ENCODE measurements around the gene UBR1.
"Not testable (repeated sequence)": the region's sequence is repeated elsewhere in the genome, so short reads cannot be mapped to it uniquely, and the experiment has no call there.

The UBR1 gene

GRCh38 chr15:43056696-43057095, 49.1 kb downstream of the UBR1 start:
- DNase-seq (ENCODE audit: low spot score), result no peak

- DNase-seq (ENCODE audit: low spot score), result no peak
Observed at GRCh38 chr15:43052860-43053259, 53.0 kb downstream of the UBR1 start.

GRCh38 chr15:43048935-43049334, 56.9 kb downstream of the UBR1 start:
- DNase-seq (ENCODE audit: low spot score), result no peak

GRCh38 chr15:43046484-43046883, 59.4 kb downstream of the UBR1 start:
- no peak for DNase-seq (ENCODE audit: low spot score)

DNA sequence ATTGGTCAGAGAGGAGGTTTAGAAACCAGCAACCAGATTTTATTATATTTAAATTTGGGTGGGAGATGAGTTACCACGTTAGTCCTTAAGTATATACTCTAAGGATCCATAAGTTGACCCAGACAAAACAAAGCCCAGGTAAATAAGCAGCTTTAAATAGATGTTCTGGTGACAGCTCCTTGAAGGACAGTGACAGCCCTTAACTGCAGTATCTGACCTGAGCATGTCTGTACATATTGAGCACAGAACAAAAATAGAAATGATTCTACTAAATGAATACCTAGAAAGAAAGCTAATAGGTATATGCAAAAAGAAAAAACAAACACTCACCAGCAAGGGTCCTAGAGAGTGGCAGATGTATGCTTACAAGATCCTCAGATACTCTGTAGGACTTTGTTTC, 63.0 kb downstream of the UBR1 start:
- no peak for DNase-seq (ENCODE audit: low spot score)

DNA sequence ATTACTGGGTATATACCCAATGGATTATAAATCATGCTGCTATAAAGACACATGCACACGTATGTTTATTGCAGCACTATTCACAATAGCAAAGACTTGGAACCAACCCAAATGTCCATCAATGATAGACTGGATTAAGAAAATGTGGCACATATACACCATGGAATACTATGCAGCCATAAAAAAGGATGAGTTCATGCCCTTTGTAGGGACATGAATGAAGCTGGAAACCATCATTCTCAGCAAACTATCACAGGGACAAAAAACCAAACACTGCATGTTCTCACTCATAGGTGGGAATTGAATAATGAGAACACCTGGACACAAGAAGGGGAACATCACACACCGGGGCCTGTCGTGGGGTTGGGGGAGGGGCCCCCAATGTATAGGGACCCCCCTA, 64.8 kb downstream of the UBR1 start:
- DNase-seq (ENCODE audit: low spot score), result not testable (repeated sequence)

- DNase-seq (ENCODE audit: low spot score), result not testable (repeated sequence)
Observed at GRCh38 chr15:43035240-43035639, 70.6 kb downstream of the UBR1 start.

DNA sequence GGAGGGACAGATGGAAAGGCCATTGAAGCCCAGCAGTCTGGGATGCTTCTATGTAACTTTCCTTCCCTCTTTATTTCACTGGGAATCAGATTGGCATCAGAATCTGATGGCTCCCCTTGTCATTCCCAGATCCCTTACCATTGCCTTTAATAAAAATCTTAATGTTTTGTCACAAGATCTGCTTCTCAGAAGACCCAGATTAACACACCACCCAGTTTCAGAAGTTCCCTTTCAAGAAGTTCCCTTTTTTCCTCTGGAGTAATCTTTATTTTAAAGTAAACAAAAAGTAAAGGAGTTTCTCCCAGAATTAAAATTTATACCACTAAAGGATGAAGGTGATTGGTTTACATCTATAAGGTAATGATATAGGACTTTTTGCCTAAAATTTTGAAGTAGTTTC, 76.4 kb downstream of the UBR1 start:
- DNase-seq (ENCODE audit: low spot score), result no peak

DNA sequence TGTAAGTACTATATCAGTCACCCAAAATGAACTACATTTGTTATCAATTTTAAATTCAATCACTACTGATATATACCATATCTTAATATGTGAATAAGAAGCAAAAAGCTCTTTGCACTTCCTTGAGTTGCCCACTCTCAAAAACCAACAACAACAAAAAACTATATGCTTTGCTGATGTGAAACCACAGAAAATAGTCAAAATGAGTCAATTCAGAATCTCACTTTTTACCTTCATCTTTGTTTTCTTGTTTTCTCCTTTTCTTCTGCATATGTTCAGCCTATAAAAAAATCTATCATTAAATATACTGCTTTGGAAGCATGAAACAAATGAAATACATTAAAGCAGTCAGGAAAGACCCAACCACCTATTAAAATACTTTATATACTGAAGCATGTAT, 80.7 kb downstream of the UBR1 start:
- DNase-seq (ENCODE audit: low spot score), result no peak

- DNase-seq (ENCODE audit: low spot score), result not testable (repeated sequence)
Observed at GRCh38 chr15:43014671-43015070, 91.2 kb downstream of the UBR1 start.

DNA sequence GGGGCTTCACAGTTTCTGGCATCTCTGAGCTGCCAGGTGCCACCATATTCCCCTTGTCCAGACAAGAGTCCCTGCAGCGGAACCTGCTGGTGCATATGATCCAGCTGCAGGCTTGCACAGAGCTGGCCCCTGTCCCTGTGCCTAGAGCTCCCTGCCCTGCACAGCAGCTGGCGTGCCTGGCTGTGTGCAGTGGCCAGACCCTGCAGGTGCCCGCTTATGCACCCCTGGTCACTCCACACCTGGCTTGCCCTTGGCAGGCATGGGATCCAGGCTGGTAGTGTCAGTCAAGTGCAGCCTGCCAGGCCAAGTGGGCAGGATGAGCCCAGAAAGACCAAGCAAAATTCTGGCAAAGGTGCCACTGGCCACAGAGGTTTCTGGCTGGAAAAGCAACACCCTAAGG, 96.6 kb downstream of the UBR1 start:
- no peak for DNase-seq (ENCODE audit: low spot score)

GRCh38 chr15:43008150-43008549, 97.7 kb downstream of the UBR1 start:
- DNase-seq (ENCODE audit: low spot score), result no peak

DNA sequence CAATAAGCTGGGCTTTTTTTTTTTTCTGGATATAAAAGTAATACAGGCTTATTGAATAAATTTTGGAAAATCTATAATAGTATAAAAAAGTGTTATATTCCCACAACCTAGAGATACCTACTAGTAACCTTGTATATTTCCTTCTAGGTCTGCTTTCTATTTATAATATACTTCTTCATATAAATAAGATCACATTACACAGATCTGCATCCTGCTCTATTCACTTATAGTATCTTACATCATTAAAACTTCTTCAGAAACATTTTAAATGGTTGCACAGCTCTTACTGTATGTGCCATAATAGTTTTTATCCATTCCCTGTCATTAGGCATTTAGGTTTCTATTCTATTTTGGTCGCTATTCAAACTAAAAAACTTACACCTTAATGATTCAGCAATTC, 98.3 kb downstream of the UBR1 start:
- DNase-seq (ENCODE audit: low spot score), result no peak

- DNase-seq (ENCODE audit: low spot score), result no peak
Observed at GRCh38 chr15:43006991-43007390, 98.8 kb downstream of the UBR1 start.

GRCh38 chr15:43004886-43005595, 100.8 kb downstream of the UBR1 start:
- not testable (repeated sequence) for DNase-seq (ENCODE audit: low spot score)

DNA sequence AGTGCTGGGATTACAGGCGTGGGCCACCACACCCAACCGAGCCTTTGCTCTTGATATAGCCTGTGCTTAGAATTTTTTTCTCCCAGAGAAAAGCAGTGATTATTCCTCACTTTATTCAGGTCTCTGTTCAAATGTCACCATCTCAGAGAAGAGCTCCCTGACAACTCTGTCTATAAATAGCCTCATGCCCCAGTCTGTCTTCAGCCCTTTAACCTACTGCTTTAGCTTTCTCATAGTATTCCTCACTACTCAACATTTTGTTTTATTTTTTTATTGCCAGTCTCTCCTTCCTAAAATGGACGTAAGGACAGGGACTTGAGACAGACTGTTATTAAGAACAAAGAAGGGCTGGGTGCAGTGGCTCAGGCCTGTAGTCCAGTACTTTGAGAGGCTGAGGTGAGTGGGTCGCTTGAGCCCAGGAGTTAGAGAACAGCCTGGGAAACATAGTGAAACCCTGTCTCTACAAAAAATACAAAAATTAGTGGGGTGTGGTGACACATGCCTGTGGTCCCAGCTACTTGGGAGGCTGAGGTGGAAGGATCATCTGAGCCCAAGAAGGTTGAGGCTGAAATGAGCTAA, 106.5 kb downstream of the UBR1 start:
- DNase-seq (ENCODE audit: low spot score), result no peak

DNA sequence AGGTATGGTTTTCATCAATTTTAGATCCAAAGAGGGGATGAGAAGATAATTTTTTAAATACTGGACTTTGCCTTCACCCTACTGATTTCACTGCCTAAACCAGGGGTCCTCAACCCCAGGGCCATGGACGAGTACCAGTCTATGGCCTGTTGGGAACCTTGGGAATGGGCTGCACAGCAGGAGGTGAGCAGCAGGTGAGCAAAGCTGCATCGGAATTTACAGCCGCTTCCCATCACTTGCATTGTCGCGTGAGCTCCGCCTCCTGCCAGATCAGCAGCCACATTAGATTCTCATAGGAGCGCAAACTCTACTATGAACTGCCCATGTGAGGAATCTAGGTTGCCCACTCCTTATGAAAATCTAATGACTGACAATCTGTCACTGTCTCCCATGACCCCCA, 109.0 kb downstream of the UBR1 start:
- no peak for DNase-seq (ENCODE audit: low spot score)

- DNase-seq (ENCODE audit: low spot score), result peak; percentile 36
Observed at GRCh38 chr15:42994546-42994945, 111.3 kb downstream of the UBR1 start.

DNA sequence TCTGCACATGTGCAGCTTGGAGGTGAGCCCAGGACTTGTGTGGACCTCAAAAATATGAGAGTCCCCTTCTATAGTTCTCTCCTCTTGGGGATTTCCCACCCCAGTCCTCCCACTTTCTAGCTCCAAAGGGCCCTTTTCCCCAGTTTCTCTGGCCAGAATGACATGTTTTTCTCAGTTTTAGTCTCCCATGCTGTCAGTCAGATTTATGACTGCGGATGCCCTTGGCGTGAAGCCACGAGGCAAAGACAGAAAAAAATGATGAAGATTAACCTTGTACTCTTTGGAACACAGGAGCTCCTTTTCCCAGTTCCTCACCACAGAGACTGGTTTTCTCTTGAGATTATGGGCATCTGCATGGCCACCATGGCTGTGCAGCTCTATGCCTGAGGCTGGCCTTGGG, 113.2 kb downstream of the UBR1 start:
- no peak for DNase-seq (ENCODE audit: low spot score)

DNA sequence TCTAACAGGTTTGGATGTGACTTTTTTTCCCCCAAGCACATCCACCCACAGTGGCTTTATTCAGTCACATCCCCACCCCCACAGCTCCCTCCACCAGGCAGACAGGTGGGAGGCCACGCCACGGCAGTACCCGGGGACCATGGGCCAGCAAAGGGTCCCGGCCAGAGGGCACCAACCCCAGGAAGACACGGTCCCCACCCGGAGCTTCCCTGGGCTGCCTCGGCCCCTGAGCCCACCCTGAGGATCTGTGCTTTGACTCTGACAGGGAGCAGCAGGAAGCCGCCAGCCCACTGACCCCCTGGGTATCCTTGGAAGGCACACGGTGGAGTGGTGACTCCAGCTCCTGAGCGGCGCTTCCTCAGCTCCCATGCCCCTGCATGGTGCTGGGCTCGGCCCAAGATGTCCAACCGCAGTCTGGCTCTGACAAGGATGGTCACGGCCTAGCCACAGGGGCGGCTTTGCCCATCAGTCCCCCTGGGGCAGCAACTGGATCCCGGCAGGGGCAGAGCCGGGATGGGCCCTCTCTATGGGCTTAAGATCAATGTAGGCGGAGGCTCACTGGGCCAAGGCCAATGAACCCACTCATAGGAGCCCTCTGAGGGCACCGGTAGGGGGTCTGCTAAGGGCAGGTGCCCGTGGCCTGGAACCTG, 119.0 kb downstream of the UBR1 start:
- DNase-seq (ENCODE audit: low spot score), result no peak

DNA sequence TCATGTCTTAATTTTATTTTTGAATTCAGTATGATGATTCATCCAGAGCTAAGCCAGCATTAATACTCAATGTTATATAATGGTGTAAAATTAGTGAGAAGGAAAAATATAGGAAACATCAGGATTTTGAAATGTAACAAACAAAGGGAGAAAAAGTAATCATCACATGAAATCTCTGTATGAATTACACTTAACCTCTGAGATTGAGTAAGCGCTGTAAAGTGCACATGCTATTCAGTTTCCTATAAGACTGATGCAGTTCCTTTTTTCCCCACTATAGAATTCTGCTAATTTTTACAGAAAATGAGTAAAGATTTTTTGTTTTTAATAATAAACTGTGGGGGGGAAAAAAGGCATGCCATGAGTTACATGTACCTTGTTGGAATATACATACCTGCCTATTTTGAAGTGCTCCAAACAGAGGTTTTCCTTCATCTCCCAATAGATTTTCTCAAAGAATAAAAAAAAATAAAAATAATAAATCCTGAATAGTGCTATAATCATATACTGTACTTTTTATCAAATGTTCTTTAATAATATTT, 121.3 kb downstream of the UBR1 start:
- no peak for DNase-seq (ENCODE audit: low spot score)

GRCh38 chr15:42979113-42979512, 126.7 kb downstream of the UBR1 start:
- DNase-seq (ENCODE audit: low spot score), result not testable (repeated sequence)

DNA sequence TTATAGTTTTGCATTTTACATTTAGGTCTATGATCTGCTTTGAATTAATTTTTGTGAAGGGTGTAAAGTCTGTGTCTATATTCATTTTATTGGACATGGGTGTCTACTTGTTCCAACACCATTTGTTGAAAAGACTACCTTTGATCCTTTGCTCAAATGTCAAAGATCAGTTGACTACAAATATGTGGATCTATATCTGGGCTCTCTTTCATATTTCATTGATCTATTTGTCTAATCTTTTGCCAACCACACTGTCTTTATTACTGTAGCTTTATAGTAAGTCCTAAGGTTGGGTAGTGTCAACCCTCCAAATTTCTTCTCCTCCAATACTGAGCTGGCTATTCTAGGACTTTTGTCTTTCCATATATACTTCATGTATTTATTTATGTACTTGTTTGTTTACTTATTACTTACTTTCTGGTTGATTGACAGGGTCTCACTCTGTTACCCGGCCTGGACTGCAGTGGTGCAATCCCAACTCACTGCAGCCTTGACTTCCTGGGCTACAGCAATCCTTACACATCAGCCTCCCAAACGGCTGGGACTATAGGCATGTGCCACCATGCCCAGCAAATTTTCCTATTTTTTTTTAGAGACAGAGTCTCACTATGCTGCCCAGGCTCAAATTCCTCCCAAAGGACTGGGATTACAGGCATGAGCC, 131.5 kb downstream of the UBR1 start:
- DNase-seq (ENCODE audit: low spot score), result no peak
